Measurements from ENCODE around the gene SAFB2.

SAFB2 gene

DNA sequence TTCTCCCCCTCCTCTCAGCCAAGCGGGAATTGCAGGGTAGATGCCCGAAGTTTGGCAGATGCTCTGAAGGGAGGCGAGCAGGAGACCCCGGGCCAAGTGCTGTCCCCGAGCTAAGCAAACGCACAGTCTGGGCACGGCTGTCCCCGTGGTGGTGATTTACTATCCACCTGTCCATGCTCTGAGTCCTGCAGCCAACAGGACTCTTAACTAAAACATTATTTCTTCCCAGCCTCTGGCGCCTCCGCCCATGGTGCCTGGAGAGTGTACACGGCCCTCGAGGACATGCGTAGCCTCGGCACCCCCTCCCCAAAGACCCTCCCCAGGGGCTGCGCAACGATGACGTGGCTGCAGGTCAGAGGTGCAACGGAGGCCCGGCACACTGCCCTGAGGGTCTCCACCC lies 62.4 kb downstream of the SAFB2 start:
- peaks cover 4% of the 10 kb centered on the region for H3K27me3 ChIP-seq (ENCODE audit: control insufficient read depth, insufficient read depth, low read length)
- no peaks in the 10 kb centered on the region for H3K4me1 ChIP-seq
- no peaks in the 10 kb centered on the region for H3K9me3 ChIP-seq (ENCODE audit: control insufficient read depth, low read length)

DNA sequence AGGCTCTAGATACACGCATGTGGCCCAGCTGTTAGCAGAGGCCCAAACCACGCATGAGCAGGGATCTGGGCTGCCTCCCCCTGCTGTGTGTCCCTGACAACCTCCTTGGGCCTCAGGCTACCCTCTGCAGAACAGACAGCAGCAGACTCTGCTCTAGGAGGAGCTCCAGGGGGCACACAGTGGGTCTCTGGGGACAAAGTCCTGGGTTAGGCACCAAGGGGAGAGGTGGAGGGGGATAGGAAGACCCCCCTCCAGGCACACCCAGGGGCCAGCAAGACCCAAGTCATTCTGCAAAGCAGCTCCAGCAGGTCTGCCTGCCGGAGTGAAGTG lies 62.8 kb downstream of the SAFB2 start:
- Histone ChIP-seq H3K9ac (no peak overlapping the region), H2AFZ (no peak overlapping the region)

More for the DNA sequence above, 62.4 kb downstream of the SAFB2 start:
- no peak overlapping the region for H2AFZ ChIP-seq
- H3K4me2 ChIP-seq (ENCODE audit: low read length) = no peak overlapping the region
- TF ChIP-seq, protein P1, sequence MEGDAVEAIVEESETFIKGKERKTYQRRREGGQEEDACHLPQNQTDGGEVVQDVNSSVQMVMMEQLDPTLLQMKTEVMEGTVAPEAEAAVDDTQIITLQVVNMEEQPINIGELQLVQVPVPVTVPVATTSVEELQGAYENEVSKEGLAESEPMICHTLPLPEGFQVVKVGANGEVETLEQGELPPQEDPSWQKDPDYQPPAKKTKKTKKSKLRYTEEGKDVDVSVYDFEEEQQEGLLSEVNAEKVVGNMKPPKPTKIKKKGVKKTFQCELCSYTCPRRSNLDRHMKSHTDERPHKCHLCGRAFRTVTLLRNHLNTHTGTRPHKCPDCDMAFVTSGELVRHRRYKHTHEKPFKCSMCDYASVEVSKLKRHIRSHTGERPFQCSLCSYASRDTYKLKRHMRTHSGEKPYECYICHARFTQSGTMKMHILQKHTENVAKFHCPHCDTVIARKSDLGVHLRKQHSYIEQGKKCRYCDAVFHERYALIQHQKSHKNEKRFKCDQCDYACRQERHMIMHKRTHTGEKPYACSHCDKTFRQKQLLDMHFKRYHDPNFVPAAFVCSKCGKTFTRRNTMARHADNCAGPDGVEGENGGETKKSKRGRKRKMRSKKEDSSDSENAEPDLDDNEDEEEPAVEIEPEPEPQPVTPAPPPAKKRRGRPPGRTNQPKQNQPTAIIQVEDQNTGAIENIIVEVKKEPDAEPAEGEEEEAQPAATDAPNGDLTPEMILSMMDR (IDR thresholded peaks at IDR 0.05) = no peak
- no peak overlapping the region for H3K4me3 ChIP-seq (ENCODE audit: low read depth, low read length)
- H3K79me2 ChIP-seq = no peaks in the 10 kb centered on the region
- no peak overlapping the region for H3K9ac ChIP-seq
- no peaks in the 10 kb centered on the region for H3K36me3 ChIP-seq (ENCODE audit: control insufficient read depth, insufficient read depth, low read length)
- H3K27ac ChIP-seq = no peak overlapping the region

DNA sequence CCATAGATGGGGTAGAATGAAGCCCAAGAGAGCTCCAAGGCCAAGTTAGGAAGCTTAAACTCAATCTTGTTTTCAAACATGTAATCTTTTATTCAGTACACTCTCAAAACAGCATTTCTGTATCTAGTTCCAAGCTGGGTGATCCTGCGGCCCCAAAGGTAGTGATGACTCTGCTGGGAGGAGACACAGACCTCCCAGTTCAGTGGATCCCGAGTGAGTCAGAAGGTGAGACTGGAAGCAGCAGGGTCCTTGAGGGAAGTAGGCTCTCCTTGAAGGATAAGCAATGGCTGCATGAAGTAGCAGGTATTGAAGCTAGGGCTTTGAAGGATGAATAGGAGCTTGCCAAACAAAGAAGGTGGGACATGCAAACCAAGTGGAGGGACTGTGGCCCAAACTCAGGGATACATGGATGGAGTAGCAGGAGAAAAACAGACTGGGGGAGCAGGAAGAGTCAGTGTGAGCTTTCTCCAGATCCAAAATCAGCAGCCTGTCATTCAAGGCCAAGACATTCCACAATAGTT lies 64.4 kb downstream of the SAFB2 start:
- H3K79me2 ChIP-seq = no peaks in the 10 kb centered on the region
- TF ChIP-seq, protein P1 (IDR thresholded peaks at IDR 0.05) = no peak
- no peak overlapping the region for H3K9ac ChIP-seq
- no peaks in the 10 kb centered on the region for H3K36me3 ChIP-seq (ENCODE audit: control insufficient read depth, insufficient read depth, low read length)
- H3K4me1 ChIP-seq = no peaks in the 10 kb centered on the region
- no peak overlapping the region for H2AFZ ChIP-seq
- H3K4me2 ChIP-seq (ENCODE audit: low read length) = no peak overlapping the region
- no peaks in the 10 kb centered on the region for H3K9me3 ChIP-seq (ENCODE audit: control insufficient read depth, low read length)
- no peak overlapping the region for H3K27ac ChIP-seq
- H3K27me3 ChIP-seq (ENCODE audit: control insufficient read depth, insufficient read depth, low read length) = peaks cover 2% of the 10 kb centered on the region
- no peak overlapping the region for H3K4me3 ChIP-seq (ENCODE audit: low read depth, low read length)

More for the DNA sequence above, 62.8 kb downstream of the SAFB2 start:
- TF ChIP-seq, protein P1 (IDR thresholded peaks at IDR 0.05) = no peak
- Histone ChIP-seq H3K36me3 (ENCODE audit: control insufficient read depth, insufficient read depth, low read length) (no peaks in the 10 kb centered on the region), H3K4me3 (ENCODE audit: low read depth, low read length) (no peak overlapping the region), H3K27me3 (ENCODE audit: control insufficient read depth, insufficient read depth, low read length) (peaks cover 4% of the 10 kb centered on the region), H3K9me3 (ENCODE audit: control insufficient read depth, low read length) (no peaks in the 10 kb centered on the region), H3K27ac (no peak overlapping the region), H3K4me2 (ENCODE audit: low read length) (no peak overlapping the region), H3K79me2 (no peaks in the 10 kb centered on the region), H3K4me1 (no peaks in the 10 kb centered on the region)

DNA sequence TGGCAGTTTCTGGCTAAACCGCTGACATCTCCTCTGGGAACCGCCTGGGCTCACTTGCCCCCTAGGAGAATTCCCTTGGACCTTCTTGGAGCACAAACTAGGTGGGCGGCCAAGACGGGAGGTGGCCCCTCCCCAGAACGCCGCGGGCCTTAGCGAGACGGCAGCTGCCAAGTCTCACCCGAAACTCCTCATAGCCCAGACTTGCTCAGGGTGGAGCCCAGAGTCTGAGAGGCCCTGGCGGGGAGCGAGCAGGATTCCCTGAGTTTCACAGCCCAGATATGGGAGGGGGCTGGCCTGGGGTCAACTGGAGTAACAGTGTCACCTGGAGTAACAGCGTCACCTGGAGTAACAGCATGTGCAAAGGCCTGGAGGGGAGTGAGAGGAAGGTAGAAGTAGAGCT lies 64.9 kb downstream of the SAFB2 start:
- Histone ChIP-seq H3K4me3 (ENCODE audit: low read depth, low read length) (no peak overlapping the region), H3K36me3 (ENCODE audit: control insufficient read depth, insufficient read depth, low read length) (no peaks in the 10 kb centered on the region), H3K9me3 (ENCODE audit: control insufficient read depth, low read length) (no peaks in the 10 kb centered on the region), H3K9ac (no peak overlapping the region), H3K4me2 (ENCODE audit: low read length) (no peak overlapping the region), H3K4me1 (no peaks in the 10 kb centered on the region), H2AFZ (no peak overlapping the region), H3K27me3 (ENCODE audit: control insufficient read depth, insufficient read depth, low read length) (no peaks in the 10 kb centered on the region), H3K79me2 (no peaks in the 10 kb centered on the region), H3K27ac (no peak overlapping the region)
- TF ChIP-seq, protein P1 (IDR thresholded peaks at IDR 0.05) = no peak

DNA sequence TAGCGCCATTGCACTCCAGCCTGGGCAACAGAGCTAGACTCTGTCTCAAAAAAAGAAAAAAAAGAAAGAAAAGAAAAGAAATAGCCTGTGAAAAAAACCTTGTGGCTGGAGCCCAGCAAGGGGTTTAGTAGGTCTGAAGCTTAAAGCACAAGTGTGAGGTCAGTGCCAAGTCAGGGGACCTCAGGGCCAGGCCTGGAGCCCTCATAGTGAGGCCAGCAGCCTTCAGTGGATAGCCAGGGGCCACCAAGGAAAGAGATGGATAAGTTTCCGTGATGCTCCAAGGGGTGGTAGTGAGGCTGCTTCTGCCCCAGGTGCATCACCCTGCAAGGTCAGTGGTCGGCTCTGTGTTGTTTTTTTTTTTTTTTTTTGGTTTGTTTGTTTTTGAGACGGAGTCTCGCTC lies 67.7 kb downstream of the SAFB2 start:
- no peak overlapping the region for H3K4me3 ChIP-seq (ENCODE audit: low read depth, low read length)
- no peaks in the 10 kb centered on the region for H3K4me1 ChIP-seq
- no peak overlapping the region for H3K4me2 ChIP-seq (ENCODE audit: low read length)
- H3K27ac ChIP-seq = no peak overlapping the region
- TF ChIP-seq, protein P1 (IDR thresholded peaks at IDR 0.05) = no peak
- no peaks in the 10 kb centered on the region for H3K36me3 ChIP-seq (ENCODE audit: control insufficient read depth, insufficient read depth, low read length)
- H3K27me3 ChIP-seq (ENCODE audit: control insufficient read depth, insufficient read depth, low read length) = no peaks in the 10 kb centered on the region
- no peaks in the 10 kb centered on the region for H3K79me2 ChIP-seq
- no peaks in the 10 kb centered on the region for H3K9me3 ChIP-seq (ENCODE audit: control insufficient read depth, low read length)
- H2AFZ ChIP-seq = no peak overlapping the region
- no peak overlapping the region for H3K9ac ChIP-seq
